Stimulated activated naive CD8-positive, alpha-beta T cell treated with anti-CD3 and anti-CD28 coated beads, Interleukin-15, Interleukin-2, amounts not matched to agents 100 ng/mL and 50 ng/mL, for 24 hours (primary cell): ENCODE measurements around the gene DNAJC17.

Source experiments
- H3K27ac Mint-ChIP-seq: one replicate; pipeline ENCODE4 v1.8.0; 2021; ENCODE audit warnings: mild to moderate bottlenecking, mixed read lengths
- H3K27me3 Mint-ChIP-seq: one replicate; pipeline ENCODE4 v1.8.0; 2021; ENCODE audit warnings: mixed read lengths
- H3K36me3 Mint-ChIP-seq: one replicate; pipeline ENCODE4 v1.8.0; 2021; ENCODE audit warnings: low read depth, mixed read lengths
- H3K4me1 Mint-ChIP-seq: one replicate; pipeline ENCODE4 v1.8.0; 2021; ENCODE audit warnings: low read depth, mixed read lengths
- H3K4me3 Mint-ChIP-seq: one replicate; pipeline ENCODE4 v1.8.0; 2021; ENCODE audit warnings: mild to moderate bottlenecking, mixed read lengths
- H3K9me3 Mint-ChIP-seq: one replicate; pipeline ENCODE4 v1.8.0; 2021; ENCODE audit warnings: mixed read lengths

Gene DNAJC17

GRCh38 chr15:40722354-40722753 is 84.9 kb downstream of the DNAJC17 start:
- Mint-ChIP-seq H3K36me3 (peaks cover 54% of the 10 kb centered on the region), H3K9me3 (no peaks in the 10 kb centered on the region), H3K4me3 (no peak overlapping the region), H3K27me3 (no peaks in the 10 kb centered on the region), H3K4me1 (peaks cover 19% of the 10 kb centered on the region), H3K27ac (no peak overlapping the region)

DNA sequence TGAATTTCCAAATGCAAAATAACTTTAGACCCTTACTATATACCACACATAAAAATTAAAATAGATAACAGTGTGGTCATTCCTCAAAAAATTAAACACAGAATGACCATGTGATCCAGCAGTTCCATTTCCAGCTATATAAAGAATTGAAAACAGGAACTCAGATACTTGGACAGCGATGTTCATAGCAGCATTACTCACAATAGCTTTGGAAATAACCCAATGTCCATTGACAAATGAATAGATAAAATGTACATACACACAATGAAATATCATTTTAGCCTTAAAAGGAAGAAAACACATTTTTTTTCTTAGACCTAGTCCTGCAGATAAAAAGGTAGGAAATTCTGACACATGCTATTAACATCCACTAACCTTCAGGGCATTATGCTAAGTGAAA is 85.6 kb downstream of the DNAJC17 start:
- peaks cover 19% of the 10 kb centered on the region for H3K4me1 Mint-ChIP-seq
- no peak overlapping the region for H3K27ac Mint-ChIP-seq
- H3K36me3 Mint-ChIP-seq: peaks cover 54% of the 10 kb centered on the region
- no peak overlapping the region for H3K4me3 Mint-ChIP-seq
- H3K9me3 Mint-ChIP-seq: no peaks in the 10 kb centered on the region
- H3K27me3 Mint-ChIP-seq: no peaks in the 10 kb centered on the region

DNA sequence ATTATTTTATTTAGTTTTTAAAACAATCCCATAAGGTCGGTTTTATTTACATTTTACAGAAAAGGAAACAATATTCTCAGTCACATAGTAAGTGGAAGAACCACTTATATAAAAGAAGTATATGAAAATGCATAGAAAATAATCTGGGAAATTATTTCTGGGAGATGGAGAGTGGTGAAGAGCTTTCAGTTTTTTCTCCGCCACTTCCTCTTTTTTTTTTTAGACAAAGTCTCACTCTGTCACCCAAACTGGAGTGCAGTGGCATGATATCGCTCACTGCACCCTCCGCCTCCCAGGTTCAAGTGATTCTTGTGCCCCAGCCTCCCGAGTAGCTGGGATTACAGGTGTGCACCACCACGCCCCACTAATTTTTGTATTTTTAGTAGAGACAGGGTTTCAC is 91.1 kb downstream of the DNAJC17 start:
- H3K27ac Mint-ChIP-seq: no peak overlapping the region
- H3K9me3 Mint-ChIP-seq: no peaks in the 10 kb centered on the region
- H3K4me3 Mint-ChIP-seq: no peak overlapping the region
- peaks cover 58% of the 10 kb centered on the region for H3K36me3 Mint-ChIP-seq
- H3K27me3 Mint-ChIP-seq: no peaks in the 10 kb centered on the region
- no peaks in the 10 kb centered on the region for H3K4me1 Mint-ChIP-seq
